GM18502 (cell line): ENCODE measurements around the gene SLC5A8.

Experiments used
- ATAC-seq: cut with Tn5 transposase; IDR thresholded peaks from one replicate; pipeline ENCODE4 v1.9.1; 2021; ENCODE audit warnings: mild to moderate bottlenecking; ENCODE audit not compliant: unreplicated experiment, poor library complexity

The SLC5A8 gene

DNA sequence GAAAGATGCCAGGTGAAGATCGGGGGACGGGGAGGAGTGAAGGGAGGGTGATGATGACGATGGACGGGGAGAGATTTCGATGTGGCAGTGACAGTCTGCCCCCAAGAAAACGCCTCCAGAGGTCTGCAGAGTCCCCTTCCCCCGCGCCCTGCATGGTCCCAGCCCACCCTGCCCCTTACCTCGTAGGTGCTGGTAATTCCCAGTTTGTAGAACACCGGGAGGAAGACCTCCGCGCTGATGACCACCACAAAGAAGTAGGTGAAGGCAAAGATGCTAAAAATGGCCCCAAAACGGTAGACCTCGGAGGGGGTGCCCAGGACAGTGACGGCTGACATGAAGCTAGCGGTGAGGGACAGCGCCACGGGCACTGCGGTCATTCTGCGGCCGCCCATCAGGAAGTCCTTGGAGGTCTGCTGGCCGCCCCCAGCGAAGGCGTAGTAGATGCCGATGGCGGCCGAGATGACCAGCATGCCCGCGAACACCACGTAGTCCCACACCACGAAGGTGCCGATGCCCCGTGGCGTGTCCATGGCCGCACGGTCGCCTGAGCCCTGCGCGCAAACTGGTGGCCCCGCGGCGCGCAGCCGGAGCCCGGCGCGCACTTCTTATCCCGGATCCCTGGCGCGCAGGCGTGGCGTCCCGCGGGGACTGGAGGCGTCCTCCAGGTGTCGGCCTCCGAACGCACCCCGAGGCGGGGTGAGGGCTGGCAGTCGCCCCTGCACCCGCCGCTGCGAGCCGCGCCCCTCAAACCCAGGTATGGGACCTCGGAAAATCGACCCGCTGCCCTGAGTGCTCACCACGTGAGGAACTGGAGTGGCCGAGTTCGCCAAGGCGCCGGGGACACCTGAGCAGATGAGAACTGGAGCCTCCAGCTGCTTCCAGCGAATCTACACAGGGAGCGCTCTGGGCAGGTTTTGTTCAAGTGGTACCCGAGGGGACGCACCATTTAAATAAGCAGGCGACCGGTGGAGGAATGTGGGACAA is at the start of gene SLC5A8:
Gene SLC5A8 (minus strand): TSS at position 920 of the 984 bp plus-strand sequence. CDS start 390 bp downstream, at position 530.
- no peak for ATAC-seq

DNA sequence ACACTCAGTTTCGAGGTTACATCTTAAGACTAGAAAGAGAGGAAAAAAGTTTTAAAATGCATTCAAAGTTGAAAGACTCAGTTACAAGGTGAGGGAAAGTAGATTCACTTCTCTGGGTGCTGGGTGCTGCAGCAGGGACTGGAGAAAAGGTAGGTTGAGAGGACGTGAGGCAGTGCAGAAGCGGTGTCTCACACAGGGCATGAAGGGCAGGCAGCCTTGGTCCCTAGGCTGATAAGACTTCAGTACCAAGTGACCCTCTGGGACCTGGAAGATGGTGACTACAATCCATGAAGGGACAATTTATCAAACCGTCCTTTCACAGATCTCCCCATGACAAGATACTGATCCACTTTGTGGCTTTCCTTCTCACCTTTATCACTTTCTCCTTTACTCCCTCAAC is 47.3 kb upstream of the SLC5A8 start:
- no peak for ATAC-seq

DNA sequence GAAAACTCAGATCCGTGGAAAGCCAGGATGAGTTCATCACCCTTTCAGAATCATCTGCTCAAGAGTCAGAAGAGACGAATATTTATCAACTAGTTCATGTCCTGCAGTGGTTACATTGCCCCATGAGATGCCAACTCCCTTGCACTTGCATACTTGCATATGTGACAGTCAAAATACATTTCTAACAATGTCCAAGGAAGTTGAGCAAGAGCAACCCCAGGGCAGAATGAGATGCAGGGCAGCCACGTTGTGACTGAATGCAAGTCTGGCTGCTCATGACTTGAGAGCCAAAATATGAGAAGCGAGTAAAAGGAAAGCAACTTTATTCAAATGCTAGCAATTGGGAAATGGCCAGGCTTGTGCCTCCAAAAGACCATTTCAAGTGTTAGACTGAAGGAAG is 46.2 kb upstream of the SLC5A8 start:
- no peak for ATAC-seq

GRCh38 chr12:101243616-101244015 is 33.6 kb upstream of the SLC5A8 start:
- no peak for ATAC-seq

DNA sequence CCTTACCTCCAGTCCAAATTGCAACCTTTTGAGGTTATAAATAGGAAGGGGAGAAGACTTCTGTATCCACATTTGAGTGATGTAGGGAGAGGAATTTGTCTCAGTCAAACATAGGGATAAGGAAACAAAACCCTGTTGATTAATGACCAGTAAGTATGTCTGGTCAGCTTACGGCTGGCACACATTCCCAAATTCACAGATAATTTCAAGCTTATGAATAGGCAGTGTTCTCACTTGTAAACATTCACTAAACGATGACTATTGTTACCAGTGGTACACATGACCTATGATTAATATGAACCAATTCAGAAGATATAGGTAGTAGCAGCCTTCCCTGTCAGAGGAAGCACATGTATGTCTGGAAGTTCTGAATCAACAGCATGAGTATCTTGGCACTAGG is 33.0 kb upstream of the SLC5A8 start:
- no peak for ATAC-seq

DNA sequence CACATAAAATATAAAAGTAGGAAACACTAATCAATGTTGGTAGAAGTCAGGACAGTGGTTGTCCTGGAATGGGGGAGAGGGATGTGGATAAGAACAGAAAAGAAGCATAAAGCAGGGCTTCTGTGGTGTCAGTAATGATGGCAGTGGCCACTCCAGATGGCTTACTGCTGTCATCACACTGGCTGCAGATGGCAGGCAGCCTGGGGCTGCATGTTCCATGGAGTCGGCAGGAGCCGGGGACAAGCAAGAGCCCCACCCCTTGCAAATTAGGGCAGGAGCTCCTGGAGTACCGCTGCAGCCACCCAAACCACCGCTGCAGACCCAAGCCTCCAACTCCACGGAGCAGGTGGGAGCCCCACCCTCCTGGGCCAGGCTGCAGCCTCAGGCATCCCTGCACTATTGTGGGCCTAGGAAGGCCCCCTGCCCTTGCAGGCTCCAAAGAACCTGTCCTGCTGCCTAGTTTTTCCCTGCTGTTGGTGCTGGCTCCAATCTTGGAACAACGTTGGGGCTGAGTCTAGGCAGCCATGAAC is 28.8 kb upstream of the SLC5A8 start:
- no peak for ATAC-seq

DNA sequence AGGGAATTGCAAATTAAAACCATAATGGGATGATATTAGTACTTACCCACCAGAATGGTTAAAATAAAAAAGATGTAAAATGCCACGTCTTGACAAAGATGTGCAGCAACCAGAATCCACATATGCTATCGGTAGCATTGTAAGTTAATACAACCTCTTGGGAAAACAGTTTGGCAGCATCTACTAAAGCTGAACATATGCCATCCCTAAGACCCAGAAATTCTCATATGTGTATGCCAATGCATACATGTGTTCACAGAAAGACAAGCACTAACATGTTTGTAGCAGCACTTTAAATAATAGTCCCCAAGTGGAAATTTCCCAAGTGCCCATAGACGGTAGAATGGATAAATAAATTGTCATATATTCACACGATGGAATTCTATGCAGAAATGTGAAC is 28.3 kb upstream of the SLC5A8 start:
- no peak for ATAC-seq

DNA sequence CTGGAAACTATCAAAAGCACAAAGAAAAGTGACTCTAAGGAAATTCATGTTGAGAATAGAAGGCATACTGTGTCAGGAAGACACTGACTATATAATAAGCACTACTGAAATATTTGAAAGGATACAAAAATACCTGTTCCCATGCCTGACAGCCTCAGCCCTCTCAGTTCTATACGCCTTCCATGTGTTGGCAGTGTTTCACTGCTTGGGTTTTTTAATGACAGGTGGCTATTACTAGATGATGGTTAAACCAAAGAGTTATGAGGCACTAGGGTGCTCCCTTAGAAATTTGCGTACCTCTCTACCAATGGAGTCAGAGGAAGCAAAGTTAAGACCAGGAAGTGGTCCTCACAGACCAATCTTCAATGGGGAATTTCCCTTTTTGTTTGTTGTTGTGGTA is 25.6 kb upstream of the SLC5A8 start:
- no peak for ATAC-seq

- no peak for ATAC-seq
Measured at GRCh38 chr12:101231636-101232035, 21.6 kb upstream of the SLC5A8 start.

DNA sequence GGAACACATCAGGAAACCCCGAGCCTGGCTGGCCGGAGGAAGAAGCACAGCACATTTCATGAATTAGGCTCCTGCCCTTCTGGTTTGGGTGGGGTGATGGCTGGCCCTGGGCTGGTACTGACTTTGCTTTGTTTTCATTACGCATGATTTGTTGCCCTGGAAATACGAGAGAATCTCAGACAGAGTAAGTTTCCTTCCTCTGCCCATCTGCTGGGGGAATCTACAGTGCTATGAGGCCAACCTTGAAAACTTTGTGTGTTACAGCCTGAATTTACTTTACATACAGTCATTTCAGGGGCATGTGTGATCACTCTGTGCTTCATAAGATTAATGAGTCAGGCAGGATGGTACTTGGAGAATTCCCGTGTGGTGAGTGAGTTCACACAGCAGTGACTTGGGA is 20.5 kb upstream of the SLC5A8 start:
- ATAC-seq: no peak

GRCh38 chr12:101229841-101230241 is 19.8 kb upstream of the SLC5A8 start:
- ATAC-seq: no peak

GRCh38 chr12:101221301-101221700 is 11.3 kb upstream of the SLC5A8 start:
- no peak for ATAC-seq

- ATAC-seq: no peak
Measured at GRCh38 chr12:101216810-101217209, 6.8 kb upstream of the SLC5A8 start.

GRCh38 chr12:101207086-101207780 is 2.8 kb downstream of the SLC5A8 start:
- no peak for ATAC-seq

DNA sequence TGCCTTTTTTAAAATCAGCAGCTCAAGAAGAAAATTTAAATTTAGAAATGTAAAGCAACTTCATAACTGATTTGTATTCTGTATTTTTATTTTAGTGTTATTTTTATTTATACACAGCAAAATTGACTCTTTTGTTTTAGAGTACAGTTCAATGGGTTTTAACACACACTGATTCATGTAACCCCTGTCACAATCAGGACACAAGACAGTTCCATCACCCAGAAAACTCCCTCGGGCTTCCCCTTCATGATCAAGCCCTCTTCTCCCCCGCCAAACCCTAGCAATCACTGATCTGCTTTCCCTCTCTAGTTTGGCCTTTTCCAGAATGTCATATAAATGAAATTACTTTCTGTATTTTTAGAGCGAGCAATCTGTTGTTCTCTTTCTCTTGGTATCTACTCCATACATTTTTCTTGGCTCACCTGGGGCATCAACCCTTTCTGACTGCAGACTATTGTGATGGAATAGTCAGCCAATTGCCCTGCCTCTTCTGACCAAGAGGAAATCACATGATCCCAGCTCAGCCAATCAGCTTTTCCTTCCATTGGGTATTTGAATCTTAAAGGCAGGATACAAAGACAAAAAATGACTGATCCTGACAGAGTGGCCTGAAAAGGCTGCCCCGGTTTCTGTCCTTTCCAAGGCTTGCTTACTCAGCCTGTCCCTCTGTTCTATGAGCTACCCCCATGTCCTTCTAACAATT is 5.3 kb downstream of the SLC5A8 start:
- ATAC-seq: no peak

DNA sequence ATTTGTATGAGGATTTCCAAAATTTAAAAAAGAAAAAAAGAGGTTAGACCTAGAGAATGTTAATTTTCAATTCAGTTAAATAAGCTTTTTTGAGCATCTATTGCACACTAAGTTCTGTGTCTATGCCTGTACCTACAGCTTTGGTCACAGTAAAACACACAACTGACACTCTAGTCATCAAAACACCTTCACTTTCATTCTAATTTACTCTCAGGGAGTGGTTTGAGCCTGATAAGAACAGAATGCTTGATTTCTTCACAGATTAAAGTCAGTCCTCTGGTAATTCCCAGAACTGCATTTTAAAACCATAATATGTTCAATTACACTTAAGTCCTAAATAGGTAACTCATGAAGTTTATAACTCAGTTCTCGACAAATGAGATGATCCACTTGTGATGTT is 9.2 kb downstream of the SLC5A8 start:
- ATAC-seq: no peak

DNA sequence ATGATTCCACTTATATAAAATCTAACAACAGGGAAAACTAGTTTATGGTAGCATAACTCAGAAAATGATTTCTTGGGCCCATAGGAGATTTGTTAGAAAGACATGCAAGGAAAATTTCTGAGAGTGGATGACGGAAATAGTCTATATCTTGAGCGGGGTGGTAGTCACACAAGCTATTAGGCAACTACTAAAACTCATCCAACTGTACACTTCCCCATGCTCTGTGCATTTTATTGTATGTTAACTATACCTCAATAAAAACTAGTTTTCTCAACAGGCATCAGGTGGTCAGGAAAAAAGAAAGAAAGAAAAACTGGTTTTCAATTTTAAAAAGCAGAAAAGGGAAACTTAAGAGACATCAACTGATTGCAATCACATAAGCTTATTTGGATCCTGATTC is 9.9 kb downstream of the SLC5A8 start:
- no peak for ATAC-seq

GRCh38 chr12:101186291-101186690 is 23.7 kb downstream of the SLC5A8 start:
- ATAC-seq: no peak

GRCh38 chr12:101181776-101182175 is 28.3 kb downstream of the SLC5A8 start:
- ATAC-seq: no peak

GRCh38 chr12:101174541-101174940 is 35.5 kb downstream of the SLC5A8 start:
- no peak for ATAC-seq
